Head of caudate nucleus (tissue), 42 donors: ENCODE measurements around the gene RAB11FIP5.
A peak's percentile ranks its signal among the peaks of the same experiment; 100 is the strongest.
"Not testable (repeated sequence)": the region's sequence is repeated elsewhere in the genome, so short reads cannot be mapped to it uniquely, and the experiment has no call there.

Experiments used
- DNase-seq, 42 donors: peaks; one replicate each; pipeline versions ENCODE4 v3.0.0 to v3.0.0-alpha.2; 2020 to 2021; ENCODE audit warnings: mixed read lengths in 7 of 42
- intact Hi-C: fragments of 100-400 bp; cut with DNase I; formaldehyde crosslinking; loops from one replicate; pipeline ENCODE4 v1.15.0; 2022

RAB11FIP5 gene

GRCh38 chr2:73112913-73113854 is at the start of gene RAB11FIP5:
TSS of gene RAB11FIP5 (minus strand) at chr2:73112948. CDS start at chr2:73112777, 171 bp downstream.
- DNase-seq: peak; percentile 35 to 92 (median 81)
- intact Hi-C loops: no loop called here

- peak; percentile 29 to 89 (median 79) for DNase-seq
- intact Hi-C loops: no loop called here
Observed at GRCh38 chr2:73156539-73157124, 43.9 kb upstream of the RAB11FIP5 start.

- DNase-seq: no peak
- intact Hi-C loops: no loop called here
Observed at GRCh38 chr2:73142937-73143336, 30.2 kb upstream of the RAB11FIP5 start.

DNA sequence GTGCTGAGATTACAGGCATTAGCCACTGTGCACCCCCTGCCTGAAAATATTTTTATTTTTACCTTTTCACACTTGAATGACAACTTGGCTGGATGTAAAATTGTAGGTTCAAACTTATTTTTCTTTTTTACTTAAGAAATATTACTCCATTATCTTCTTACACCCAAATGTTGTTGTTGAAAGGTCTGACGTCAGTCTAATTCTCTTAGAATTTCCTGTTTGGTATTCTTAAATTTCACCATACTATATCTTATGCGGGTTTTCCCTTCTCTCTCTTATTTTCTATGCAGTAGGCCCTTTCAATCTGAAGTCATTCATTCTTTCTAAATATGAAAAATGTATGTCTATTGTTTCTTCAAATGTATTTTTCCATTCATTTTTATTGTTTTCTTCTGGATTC is 29.1 kb upstream of the RAB11FIP5 start:
- intact Hi-C loops: no loop called here

DNA sequence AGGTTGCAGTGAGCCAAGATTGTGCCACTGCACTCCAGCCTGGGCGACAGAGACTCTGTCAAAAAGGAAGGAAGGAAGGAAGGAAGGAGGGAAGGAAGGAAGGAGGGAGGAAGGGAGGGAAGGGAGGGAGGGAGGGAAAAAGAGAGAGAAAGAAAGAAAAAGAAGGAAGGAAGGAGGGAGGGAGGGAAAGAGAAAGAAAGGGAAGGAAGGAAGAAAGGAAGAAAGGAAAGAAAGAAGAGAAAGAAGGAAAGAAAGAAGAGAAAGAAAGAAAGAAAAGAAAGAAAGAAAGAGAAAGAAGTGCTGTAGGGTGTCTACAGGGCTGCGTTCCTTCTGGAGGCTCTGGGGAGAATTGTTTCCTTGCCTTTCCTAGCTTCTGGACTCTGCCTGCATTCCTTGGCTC is 22.5 kb upstream of the RAB11FIP5 start:
- intact Hi-C loops: no loop called here
- no peak for DNase-seq

More for the DNA sequence above, 29.1 kb upstream of the RAB11FIP5 start:
- DNase-seq: no peak

DNA sequence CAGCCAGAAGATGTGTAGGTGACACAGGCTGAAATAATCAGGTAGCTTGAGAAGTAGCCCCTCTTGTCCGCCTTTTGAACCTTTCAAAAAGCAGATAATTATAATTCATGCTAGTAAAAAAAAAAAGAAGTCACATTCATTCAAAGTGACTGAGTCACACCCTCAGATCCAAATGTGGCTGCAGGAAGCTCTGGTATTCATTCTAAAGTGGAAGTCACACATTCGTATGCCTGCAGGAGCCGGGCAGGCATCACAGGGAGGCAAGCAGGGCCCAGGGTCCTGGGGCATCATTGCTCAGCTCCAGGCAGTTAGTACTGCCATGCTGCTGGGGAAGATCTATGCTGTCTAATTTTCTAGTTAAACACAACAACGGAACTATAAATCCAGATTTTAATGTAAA is 21.7 kb upstream of the RAB11FIP5 start:
- peak in 1 of 42 donors; percentile 28 for DNase-seq
- intact Hi-C loops: no loop called here

DNA sequence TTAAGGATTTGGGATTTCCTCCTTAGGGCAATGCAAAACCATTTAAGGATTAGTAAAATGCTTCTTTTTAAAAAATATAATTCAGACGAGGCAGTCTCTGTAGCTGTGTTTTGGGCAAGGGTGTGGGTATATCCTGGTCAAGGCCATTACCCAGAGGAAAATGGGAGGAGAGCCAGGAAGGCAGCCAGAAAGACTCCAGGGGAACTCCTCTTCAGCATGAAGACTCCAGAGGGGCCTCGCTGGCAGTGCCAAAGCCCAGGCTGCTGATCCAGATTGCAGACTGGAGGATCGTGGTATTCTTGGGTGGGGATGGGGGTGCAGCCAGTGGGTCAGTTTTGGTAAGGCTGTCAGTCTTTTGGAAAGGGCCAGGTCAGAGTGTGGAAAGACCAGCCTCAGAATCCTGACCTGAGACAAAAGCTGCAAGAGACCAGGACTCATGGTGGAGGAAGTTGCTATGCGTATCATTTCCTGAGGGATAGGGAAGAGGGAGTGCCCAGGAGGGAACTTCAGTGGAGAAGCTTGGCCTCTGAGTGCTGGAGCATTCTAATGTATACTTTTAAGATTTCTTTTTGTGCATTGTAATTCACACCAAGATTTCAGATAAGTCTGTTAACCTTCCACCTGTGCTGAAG is 20.9 kb upstream of the RAB11FIP5 start:
- intact Hi-C loops: no loop called here
- no peak for DNase-seq

DNA sequence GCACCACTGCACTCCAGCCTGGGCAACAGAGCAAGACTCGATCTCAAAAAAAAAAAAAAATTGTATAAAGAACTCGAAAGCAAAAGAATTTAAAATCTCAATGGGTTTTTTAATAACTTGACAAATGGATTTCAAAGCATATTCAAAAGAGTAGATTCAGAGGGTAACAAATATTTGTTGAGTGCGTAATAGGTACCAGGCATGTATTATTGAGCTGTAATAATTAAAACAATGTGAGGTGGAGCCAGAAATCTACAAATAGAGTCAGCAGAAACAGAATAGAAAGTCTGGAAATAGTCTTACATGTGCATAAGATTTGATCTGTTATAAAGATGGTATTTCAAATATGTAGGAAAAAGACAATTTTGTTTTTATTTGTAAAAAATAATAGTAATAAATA is 19.1 kb upstream of the RAB11FIP5 start:
- no peak for DNase-seq
- intact Hi-C loops: no loop called here

DNA sequence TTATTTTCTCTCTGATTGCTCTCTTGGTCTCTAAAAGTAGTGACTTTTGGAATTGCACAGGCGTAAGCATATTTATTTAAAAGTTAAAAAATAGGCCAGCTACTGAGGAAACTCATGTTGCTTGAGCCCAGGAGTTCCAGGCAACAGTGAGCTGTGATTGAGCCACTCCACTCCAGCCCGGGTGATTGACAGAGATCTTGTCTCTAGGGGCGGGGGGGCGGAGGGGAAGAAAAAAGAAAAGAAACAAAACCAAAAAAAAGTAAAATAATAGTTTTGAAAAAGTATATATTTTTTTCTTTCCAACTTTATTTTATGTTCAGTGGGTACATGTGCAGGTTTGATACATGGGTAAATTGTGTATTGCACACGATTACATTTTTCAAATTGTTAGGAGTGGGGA is 18.0 kb upstream of the RAB11FIP5 start:
- intact Hi-C loops: no loop called here
- no peak for DNase-seq

- intact Hi-C loops: no loop called here
- no peak for DNase-seq
Observed at GRCh38 chr2:73128841-73129535, 16.2 kb upstream of the RAB11FIP5 start.

GRCh38 chr2:73122536-73122935 is 9.8 kb upstream of the RAB11FIP5 start:
- intact Hi-C loops: no loop called here
- DNase-seq: no peak

DNA sequence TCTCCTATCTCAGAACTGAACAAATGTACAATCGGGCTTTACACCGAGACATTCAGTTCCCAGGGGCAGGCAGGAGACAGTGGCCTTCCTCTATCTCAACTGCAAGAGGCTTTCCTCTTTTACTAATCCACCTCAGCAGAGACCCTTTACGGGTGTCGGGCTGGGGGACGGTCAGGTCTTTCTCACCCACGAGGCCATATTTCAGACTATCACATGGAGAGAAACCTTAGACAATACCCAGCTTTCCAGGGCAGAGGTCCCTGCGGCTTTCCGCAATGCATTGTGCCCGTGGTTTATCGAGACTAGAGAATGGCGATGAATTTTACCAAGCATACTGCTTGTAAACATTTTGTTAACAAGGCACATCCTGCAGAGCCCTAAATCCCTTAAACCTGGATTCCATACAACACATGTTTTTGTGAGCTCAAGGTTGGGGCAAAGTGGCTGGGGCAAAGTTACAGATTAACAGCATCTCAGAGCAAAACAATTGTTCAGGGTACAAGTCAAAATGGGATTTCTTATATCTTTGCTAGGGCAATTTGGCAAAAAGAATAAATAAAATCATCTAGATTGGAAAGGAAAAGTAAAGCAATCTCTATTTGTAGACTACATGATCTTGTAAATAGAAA is 7.0 kb upstream of the RAB11FIP5 start:
- intact Hi-C loops, DNase-seq: not testable (repeated sequence)

- DNase-seq: peak in 3 of 42 donors; percentile 0 to 22 (median 4)
- intact Hi-C loops: no loop called here
Observed at GRCh38 chr2:73117441-73117840, 4.7 kb upstream of the RAB11FIP5 start.

DNA sequence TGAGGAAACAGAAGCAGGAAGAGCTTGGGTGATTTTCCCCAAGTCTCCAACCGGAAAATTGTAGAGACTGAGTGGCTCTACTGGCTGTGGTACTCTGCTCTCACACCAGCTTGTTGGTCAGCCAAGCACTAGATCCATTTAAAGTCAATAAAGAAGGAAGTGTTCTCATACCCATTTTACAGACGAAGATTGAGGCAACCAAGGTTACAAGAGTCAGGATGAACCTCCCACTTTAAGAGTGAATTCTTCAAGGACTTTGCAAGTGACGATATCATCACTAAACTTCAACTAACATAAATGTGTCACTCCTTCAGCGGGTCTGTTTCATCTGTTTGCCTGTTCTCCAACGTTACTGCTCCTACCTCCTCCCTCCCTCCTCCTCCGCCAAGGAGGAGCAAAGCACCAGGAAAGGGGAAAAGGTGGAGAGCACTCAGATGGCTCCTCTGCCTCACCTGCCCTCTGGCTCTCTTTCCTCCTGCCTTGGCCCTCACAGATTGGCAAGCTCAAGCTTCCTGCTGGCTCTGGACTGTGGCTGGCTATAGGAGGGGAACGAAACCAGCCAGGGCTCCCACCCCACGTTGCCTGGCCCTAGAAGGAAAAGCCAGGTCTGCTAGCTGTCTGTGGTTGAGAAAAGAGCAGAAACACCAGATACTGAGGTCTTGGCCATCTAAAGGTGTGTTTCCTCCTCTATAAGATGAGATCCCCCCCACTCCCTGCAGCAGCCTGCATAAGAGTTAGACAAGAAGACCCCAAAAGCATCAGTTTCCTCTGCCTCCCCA is 3.6 kb upstream of the RAB11FIP5 start:
- peak in 4 of 42 donors; percentile 6 to 37 (median 28) for DNase-seq
- intact Hi-C loops: no loop called here

DNA sequence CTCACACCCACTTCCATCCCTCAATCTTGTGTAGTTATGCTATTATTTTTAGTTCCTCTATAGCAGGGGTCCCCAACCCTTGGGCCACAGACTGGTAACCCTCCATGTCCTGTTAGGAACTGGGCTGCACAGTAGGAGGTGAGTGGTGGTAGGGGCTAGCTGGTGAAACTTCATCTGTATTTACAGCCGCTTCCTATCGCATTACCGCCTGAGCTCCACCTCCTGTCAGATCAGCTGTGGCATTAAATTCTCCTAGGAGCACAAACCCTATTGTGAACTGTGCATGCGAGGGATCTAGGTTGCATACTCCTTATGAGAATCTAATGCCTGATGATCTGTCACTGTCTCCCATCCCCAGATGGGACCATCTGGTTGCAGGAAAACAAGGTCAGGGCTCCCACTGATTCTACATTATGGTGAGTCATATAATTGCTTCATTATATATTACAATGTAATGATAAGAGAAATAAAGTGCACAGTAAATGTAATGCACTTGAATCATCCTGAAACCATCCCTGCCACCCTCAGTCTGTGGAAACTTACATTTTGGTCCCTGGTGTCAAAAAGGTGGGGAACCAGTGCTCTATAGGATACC is 1.6 kb upstream of the RAB11FIP5 start:
- intact Hi-C loops: no loop called here
- peak in 1 of 42 donors; percentile 37 for DNase-seq

GRCh38 chr2:73112026-73112912 is 479 bp downstream of the RAB11FIP5 start:
- DNase-seq: peak in 17 of 42 donors; percentile 16 to 54 (median 30)
- intact Hi-C loops: no loop called here
